ENCODE measurements around the gene LRRC10.

DNA sequence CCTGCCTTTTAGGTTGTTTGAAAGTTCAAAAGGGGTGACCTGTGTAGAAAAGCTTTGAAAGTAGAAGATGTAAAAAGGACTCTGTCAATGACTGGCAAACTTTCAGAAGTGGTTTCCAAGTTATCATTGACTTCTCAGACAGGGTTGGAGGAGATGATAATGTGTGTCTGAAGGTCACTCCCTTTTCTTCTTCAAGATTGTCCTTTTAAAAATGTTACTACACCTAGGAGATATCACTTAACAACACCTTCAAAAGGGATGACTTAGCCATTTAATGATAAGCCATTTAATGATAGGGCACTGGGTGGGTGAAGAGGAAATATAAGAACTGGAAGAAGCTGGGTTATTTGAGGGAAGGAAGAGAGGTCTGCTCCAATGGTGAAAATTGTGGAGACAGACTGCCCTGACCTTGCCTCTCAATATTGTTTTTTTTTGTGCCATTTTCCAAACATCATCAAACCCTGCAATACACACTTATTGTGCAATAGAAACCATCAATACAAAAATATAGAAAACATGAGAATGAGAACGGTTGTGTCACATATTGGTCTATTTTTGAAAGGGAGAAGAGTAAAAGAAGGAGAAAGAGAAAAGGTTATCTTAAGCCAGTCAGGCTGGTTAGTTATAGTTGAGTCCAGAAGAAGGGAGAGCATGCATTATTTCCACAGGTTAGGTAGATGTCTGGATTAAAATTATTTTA, 49.6 kb upstream of the LRRC10 start:
- TF ChIP-seq CTCF (IDR thresholded peaks at IDR 0.05; ENCODE audit: low read length) (no peak), EZH2 (IDR thresholded peaks at IDR 0.05; ENCODE audit: borderline replicate concordance, low read length) (no peak)

All from OCI-LY1 (cell line).